ENCODE measurements around the gene SLC35F3.

Gene SLC35F3

GRCh38 chr1:233904633-233905415 is at the start of gene SLC35F3:
SLC35F3 (plus strand) TSS chr1:233904676.
- Histone ChIP-seq H3K27ac (no peak within 1 kb of the TSS), H3K9me3 (ENCODE audit: severe bottlenecking) (peaks cover 9% of the 10 kb centered on the region), H3K27me3 (ENCODE audit: insufficient read depth, low read depth, severe bottlenecking) (peaks cover 98% of the 10 kb centered on the region), H3K36me3 (no peaks in the 10 kb centered on the region), H3K4me3 (ENCODE audit: low read depth, low read length) (peak within 1 kb of the TSS; percentile 38)
- DNase-seq, result peak; percentile 72
- TF ChIP-seq CTCF (IDR thresholded peaks at IDR 0.05; ENCODE audit: low read depth, low read length), result peak; percentile 81

GRCh38 chr1:233859446-233859845 is 45.0 kb upstream of the SLC35F3 start:
- Histone ChIP-seq H3K4me3 (ENCODE audit: low read depth, low read length) (no peak overlapping the region), H3K27ac (no peak overlapping the region), H3K36me3 (no peaks in the 10 kb centered on the region), H3K27me3 (ENCODE audit: insufficient read depth, low read depth, severe bottlenecking) (peaks cover 91% of the 10 kb centered on the region), H3K9me3 (ENCODE audit: severe bottlenecking) (no peaks in the 10 kb centered on the region)
- no peak for DNase-seq
- TF ChIP-seq CTCF (IDR thresholded peaks at IDR 0.05; ENCODE audit: low read depth, low read length), result no peak

DNA sequence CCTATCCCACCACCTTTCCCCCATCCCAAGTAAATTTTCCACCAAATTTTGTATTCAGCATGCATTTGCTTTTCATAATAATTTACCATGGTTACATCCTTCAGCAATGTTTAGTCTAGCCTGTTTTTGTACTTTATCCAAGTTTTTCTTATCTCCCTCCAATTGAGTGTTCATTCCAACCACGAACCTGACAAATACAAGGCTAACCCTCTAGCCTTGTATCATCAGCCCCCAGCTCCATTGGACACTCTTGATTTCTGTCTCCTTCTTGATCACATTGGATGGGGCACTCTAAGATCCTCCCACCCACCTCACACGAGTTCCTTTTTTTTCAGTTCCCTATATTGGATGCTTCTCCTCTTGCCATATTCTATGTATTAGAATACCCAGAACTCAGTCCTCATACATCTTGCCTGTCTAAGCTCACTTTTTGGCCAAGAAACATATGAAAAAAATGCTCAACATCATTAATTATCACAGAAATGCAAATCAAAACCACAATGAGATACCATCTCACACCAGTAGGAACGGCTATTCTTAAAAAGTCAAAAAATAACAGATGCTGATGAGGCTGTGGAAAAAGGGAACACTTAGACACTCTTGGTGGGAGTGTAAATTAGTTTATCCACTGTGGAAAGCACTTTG is 40.5 kb upstream of the SLC35F3 start:
- Histone ChIP-seq H3K36me3 (no peaks in the 10 kb centered on the region), H3K27ac (no peak overlapping the region), H3K9me3 (ENCODE audit: severe bottlenecking) (peaks cover 14% of the 10 kb centered on the region), H3K27me3 (ENCODE audit: insufficient read depth, low read depth, severe bottlenecking) (peaks cover 65% of the 10 kb centered on the region), H3K4me3 (ENCODE audit: low read depth, low read length) (no peak overlapping the region)
- no peak for DNase-seq
- no peak for TF ChIP-seq CTCF (IDR thresholded peaks at IDR 0.05; ENCODE audit: low read depth, low read length)

DNA sequence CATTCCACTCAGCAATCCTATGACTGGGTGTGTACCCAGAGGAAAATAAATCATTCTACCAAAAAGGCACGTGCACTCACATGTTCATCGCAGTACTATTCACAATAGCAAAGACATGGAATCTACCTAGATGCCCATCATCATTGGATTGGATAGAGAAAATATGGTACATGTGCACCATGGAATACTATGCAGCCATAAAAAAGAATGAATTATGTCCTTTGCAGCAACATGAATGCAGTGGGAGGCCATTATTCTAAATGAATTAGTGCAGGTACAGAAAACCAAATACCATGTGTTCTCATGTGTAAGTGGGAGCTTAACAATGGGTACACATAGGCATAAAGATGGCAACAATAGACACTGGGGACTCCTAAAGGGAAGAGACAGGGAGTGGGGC is 39.9 kb upstream of the SLC35F3 start:
- Histone ChIP-seq H3K27ac (no peak overlapping the region), H3K27me3 (ENCODE audit: insufficient read depth, low read depth, severe bottlenecking) (peaks cover 65% of the 10 kb centered on the region), H3K36me3 (no peaks in the 10 kb centered on the region), H3K9me3 (ENCODE audit: severe bottlenecking) (peaks cover 14% of the 10 kb centered on the region), H3K4me3 (ENCODE audit: low read depth, low read length) (no peak overlapping the region)
- no peak for TF ChIP-seq CTCF (IDR thresholded peaks at IDR 0.05; ENCODE audit: low read depth, low read length)
- no peak for DNase-seq

DNA sequence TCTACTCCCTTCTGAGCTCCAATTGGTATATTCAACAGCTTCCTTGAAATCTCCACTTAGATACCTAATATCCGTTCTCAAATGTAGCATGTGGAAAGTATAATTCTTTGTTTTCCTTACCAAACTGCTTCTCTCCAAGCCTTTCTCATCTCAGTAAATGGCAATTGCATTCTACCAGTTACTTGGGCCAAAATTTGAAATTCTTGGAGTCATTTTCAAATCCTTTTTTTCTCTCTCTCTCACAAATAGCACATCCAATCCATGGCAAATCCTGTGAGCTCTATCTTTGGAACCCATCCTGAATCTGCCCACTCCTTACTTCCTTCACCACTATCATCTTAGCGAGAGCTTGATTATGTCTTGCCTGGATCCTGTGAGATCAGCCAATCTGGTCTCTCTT is 39.3 kb upstream of the SLC35F3 start:
- Histone ChIP-seq H3K9me3 (ENCODE audit: severe bottlenecking) (peaks cover 14% of the 10 kb centered on the region), H3K27me3 (ENCODE audit: insufficient read depth, low read depth, severe bottlenecking) (peaks cover 65% of the 10 kb centered on the region), H3K36me3 (no peaks in the 10 kb centered on the region), H3K4me3 (ENCODE audit: low read depth, low read length) (no peak overlapping the region), H3K27ac (no peak overlapping the region)
- DNase-seq, result no peak
- no peak for TF ChIP-seq CTCF (IDR thresholded peaks at IDR 0.05; ENCODE audit: low read depth, low read length)

All from WERI-Rb-1 (cell line).